ENCODE results near the gene TIGD3.
A peak's percentile ranks its signal among the peaks of the same experiment; 100 is the strongest.

Gene TIGD3

DNA sequence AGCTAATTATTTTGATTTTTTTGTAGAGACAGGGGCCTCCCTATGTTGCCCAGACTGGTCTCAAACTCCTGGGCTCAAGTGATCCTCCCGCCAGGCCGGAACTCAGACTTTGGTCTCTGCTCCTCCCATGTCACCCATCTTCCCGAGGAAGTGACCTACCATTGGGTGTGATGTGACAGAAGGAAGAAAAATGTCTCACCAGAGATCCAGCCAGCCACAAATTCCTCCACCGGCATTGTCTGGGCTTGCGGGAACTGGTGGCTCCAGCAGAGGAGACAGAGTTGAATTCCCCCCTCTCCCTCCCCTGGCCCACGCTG, 27.1 kb downstream of the TIGD3 start:
- H3K27me3 Mint-ChIP-seq, result no peaks in the 10 kb centered on the region
- no peaks in the 10 kb centered on the region for H3K9me3 Mint-ChIP-seq
- peaks cover 16% of the 10 kb centered on the region for H3K36me3 Mint-ChIP-seq (ENCODE audit: low read depth)
- intact Hi-C loops (cut with micrococcal nuclease), result loop anchor here (5.0 kb wide), 2 partner anchors 36 to 116 kb away; partner anchors contain the start of gene MALAT1
- H3K27ac Mint-ChIP-seq, result peak overlapping the region; percentile 98
- H3K4me3 Mint-ChIP-seq, result peak overlapping the region; percentile 82
- peaks cover 78% of the 10 kb centered on the region for H3K4me1 Mint-ChIP-seq (ENCODE audit: low read depth)

DNA sequence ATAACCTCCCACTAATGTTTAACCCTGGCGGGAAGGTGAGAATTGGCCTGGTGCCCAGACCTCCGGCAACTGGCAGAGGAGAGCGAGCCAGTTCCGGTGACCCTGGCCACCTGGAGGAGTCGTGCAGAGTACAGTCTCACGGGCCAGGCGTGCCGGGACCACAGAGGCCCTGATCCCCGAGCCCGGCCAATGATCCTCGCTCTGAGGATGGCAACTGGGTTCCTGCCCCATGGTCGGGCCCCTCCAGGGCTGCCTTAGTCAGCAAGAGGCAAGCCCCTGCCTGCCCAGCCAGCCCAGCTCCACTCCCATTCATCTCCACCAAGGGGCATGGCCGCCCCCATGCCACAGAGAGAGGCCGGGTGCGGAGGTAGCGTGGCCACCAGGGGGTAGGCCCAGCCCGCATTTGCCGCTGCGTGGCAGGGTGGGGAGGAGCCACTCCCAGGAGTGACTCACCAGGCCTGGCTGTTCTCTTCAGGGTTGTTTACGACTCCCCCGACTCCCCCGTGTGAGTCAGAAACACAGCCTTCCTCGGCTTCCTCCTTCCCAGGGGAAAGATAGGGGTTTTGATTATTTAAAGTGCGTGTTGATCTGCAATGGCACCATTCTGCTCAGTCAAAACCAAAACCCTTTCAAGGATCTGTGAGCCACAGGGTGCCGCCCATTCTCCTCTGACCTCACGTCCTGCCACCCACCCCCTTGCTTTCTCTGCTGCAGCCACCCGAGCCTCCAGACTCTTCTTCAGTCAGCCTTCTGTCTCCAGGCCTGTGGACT, 27.7 kb downstream of the TIGD3 start, which contains the start of gene SLC25A45:
Gene SLC25A45 (minus strand): TSS at position 614 of the 771 bp plus-strand sequence. CDS start 695 bp downstream, outside the sequence.
- Mint-ChIP-seq H3K4me1 (ENCODE audit: low read depth) (peaks cover 78% of the 10 kb centered on the region), H3K9me3 (no peaks in the 10 kb centered on the region), H3K4me3 (peak within 1 kb of the TSS; percentile 82), H3K36me3 (ENCODE audit: low read depth) (peaks cover 21% of the 10 kb centered on the region), H3K27ac (peak within 1 kb of the TSS; percentile 98), H3K27me3 (no peaks in the 10 kb centered on the region)
- intact Hi-C loops (cut with micrococcal nuclease), result loop anchor here (5.0 kb wide), 2 partner anchors 35 to 115 kb away; partner anchors contain the start of gene MALAT1

DNA sequence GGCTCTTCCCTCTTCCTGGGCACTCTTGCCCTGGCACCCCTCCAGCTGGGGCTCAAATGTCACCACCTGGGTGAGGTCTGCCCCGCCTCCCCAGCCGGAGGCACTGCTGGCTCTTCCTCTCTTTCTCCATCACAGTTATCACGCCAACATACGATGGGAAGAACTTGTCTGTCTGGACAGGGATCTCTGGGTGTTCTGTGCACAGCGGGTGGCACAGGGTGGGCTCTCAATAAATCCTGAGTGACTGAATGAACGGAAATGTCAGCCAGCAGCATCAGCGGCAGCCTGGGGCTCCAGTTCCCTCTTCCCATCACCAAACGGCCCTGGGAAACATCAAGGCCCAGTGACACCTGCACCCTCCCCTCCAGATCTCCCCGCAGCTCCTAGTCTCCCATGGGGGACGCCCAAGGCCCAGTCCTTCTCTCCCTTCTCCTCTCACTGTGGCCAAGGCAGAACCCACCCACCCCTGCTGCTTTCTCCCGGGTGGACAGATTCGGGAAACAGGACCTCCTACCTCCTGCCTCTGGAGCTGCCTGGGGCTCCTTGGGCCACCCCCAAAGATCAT, 28.3 kb downstream of the TIGD3 start:
- no peaks in the 10 kb centered on the region for H3K27me3 Mint-ChIP-seq
- no peaks in the 10 kb centered on the region for H3K9me3 Mint-ChIP-seq
- H3K4me3 Mint-ChIP-seq, result peak overlapping the region; percentile 82
- peak overlapping the region; percentile 98 for H3K27ac Mint-ChIP-seq
- H3K36me3 Mint-ChIP-seq (ENCODE audit: low read depth), result peaks cover 21% of the 10 kb centered on the region
- intact Hi-C loops (cut with micrococcal nuclease), result loop anchor here (5.0 kb wide), 2 partner anchors 34 to 114 kb away; partner anchors contain the start of gene MALAT1
- H3K4me1 Mint-ChIP-seq (ENCODE audit: low read depth), result peaks cover 78% of the 10 kb centered on the region

DNA sequence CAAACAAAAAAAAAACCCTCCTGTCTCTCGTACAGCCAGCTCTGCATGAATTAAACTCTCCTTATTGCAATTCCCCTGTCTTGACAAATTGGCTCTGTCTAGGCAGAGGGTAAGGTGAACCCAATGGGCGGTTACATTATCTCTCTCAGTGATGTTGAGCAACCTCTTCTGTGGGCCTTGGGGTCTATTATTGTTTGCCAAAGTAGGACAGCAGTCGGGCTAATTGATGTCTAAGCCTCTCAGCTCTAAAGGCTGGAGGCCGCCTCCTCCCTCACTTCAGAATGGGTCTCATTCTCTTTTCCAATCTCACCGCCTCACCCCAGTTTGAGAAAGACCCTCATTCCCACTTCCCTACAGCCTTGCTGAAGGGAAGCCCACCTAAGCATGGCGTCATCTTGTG, 29.2 kb downstream of the TIGD3 start:
- Mint-ChIP-seq H3K36me3 (ENCODE audit: low read depth) (peaks cover 28% of the 10 kb centered on the region), H3K4me3 (no peak overlapping the region), H3K4me1 (ENCODE audit: low read depth) (peaks cover 78% of the 10 kb centered on the region), H3K27ac (peak overlapping the region; percentile 98), H3K27me3 (no peaks in the 10 kb centered on the region), H3K9me3 (no peaks in the 10 kb centered on the region)
- intact Hi-C loops (cut with micrococcal nuclease), result loop anchor here (5.0 kb wide), 2 partner anchors 34 to 114 kb away; partner anchors contain the start of gene MALAT1

DNA sequence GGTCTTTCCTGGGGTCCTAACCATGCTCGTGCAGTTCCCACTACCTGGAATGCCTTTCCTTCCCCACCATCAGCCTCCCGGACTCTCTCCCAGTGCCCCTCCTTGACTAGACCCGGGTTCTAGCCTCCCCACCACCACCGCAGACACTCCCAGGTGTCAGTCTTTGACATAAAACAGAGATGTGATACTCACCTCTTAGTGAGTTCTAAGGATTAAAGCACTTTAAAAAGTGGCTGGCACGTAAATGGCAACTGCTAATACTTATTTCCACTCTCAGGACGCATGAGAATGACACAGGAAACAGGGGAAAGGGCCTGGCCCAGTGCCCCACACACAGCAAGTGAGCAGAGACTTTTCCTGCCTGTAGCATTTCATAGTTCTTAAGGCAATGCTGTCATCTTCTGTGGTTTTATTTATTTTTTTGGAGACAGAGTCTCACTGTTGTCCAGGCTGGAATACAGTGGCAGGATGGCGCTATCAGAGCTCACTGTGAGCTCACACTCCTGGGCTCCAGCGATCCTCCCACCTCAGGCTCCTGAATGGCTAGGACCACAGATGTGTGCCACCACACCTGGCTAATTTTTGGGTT, 29.8 kb downstream of the TIGD3 start:
- Mint-ChIP-seq H3K4me3 (no peak overlapping the region), H3K27me3 (no peaks in the 10 kb centered on the region), H3K9me3 (no peaks in the 10 kb centered on the region), H3K27ac (peak overlapping the region; percentile 98), H3K36me3 (ENCODE audit: low read depth) (peaks cover 34% of the 10 kb centered on the region), H3K4me1 (ENCODE audit: low read depth) (peaks cover 78% of the 10 kb centered on the region)
- intact Hi-C loops (cut with micrococcal nuclease), result loop anchor here (5.0 kb wide), 2 partner anchors 33 to 113 kb away; partner anchors contain the start of gene MALAT1

DNA sequence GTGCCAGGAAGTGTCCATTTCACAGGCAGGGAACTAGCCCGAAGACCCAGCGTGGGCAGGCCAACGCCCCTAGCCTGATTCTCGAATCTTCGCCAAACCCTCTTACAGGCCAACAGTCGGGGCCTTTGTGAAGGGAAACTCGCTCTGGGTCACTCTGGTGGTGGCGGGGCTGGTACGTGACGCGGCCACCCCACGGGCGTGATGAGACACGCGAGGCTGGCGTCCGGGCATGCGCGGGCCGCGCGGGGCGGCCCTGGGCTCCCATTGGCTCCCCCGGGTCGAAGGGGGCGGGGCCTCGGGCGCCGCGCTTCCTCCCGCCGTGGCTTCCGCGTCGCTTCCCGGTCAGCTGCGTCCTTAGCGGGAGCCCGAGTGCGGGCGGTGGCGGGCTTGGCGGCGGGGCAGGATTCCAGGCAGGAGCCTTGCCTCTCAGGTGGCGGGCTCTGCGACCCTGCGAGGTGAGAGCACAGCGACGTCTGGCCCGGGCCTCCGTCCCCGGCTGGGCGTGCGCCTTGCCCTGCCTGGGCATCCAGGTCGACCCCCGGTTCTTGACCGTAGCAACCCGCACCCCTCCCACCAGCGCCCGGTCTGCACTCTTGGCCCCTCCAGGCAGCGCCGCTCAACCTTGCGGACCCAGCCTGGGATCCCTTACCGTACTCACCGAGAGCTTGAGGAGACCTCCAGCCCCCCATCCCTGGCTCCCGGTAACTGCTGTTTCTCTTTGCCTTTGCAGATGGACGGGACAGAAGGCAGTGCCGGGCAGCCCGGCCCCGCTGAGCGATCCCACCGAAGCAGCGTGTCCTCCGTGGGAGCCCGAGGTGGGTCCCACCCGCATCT, 32.0 kb downstream of the TIGD3 start, which contains the start of gene FRMD8:
Gene FRMD8 (plus strand): TSS at position 331 of the 834 bp plus-strand sequence. CDS start 400 bp downstream, at position 731.
- Mint-ChIP-seq H3K4me3 (peak within 1 kb of the TSS; percentile 94), H3K27me3 (no peaks in the 10 kb centered on the region), H3K27ac (peak within 1 kb of the TSS; percentile 98), H3K36me3 (ENCODE audit: low read depth) (peaks cover 42% of the 10 kb centered on the region), H3K4me1 (ENCODE audit: low read depth) (peaks cover 81% of the 10 kb centered on the region), H3K9me3 (no peaks in the 10 kb centered on the region)
- intact Hi-C loops (cut with micrococcal nuclease), result loop anchor here (1.0 kb wide), 1 partner anchor 8 kb away; no protein-coding TSS in a partner anchor

DNA sequence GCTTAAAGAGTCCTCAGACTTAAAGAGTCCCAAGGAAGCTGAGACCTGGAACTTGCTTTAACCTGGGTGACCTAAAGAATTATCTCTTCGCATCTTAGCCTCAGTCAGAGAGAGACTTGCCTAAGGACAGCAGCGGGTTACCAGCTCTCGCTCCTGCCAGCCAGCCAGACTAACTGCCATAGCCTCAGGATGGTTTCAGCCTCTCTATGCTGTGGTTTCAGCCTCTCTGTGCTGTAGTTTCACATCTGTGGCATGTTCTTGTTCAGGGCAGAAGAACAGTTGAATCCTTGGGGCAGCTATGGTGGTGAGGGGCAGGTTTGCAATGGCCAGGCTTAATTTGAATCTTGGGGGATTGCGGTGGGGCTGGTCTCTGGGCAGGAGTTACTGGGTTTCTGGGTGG, 34.2 kb downstream of the TIGD3 start:
- intact Hi-C loops (cut with micrococcal nuclease), result no loop called here
- H3K36me3 Mint-ChIP-seq (ENCODE audit: low read depth), result peaks cover 64% of the 10 kb centered on the region
- H3K4me1 Mint-ChIP-seq (ENCODE audit: low read depth), result peaks cover 81% of the 10 kb centered on the region
- H3K9me3 Mint-ChIP-seq, result no peaks in the 10 kb centered on the region
- H3K4me3 Mint-ChIP-seq, result peak overlapping the region; percentile 38
- H3K27ac Mint-ChIP-seq, result peak overlapping the region; percentile 98
- no peaks in the 10 kb centered on the region for H3K27me3 Mint-ChIP-seq

DNA sequence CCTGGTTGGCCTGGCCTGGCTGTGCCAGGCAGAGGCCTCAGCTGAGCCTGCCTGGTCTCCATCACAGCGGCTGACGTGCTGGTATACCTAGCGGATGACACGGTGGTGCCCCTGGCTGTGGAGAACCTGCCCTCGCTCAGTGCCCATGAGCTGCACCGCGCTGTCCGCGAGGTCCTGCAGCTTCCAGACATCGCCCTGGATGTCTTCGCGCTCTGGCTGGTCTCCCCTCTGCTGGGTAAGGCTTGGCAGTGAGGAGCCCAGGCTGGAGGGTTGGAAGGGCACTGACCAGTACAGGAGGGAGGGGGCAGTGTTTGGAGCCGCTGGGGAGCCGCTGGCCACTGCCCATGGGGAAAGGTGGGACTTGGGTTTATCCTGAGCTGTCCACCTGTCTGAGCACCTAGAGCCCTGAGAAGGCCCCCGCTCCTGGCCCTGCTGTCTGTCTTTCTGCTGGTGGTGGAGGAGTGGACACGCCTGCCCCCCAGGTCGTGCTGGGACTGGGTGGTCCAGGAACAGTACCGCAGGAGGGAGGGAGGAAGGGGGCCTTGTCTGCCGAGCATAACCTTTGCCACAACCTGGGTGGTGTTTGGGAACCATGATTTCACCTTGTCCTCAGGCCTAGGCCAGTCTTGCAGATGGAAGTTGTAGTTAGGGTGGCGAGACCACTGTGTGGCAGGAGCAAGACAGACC, 34.9 kb downstream of the TIGD3 start:
- intact Hi-C loops (cut with micrococcal nuclease), result no loop called here
- Mint-ChIP-seq H3K27me3 (no peaks in the 10 kb centered on the region), H3K27ac (peak overlapping the region; percentile 98), H3K36me3 (ENCODE audit: low read depth) (peaks cover 71% of the 10 kb centered on the region), H3K4me3 (no peak overlapping the region), H3K4me1 (ENCODE audit: low read depth) (peaks cover 74% of the 10 kb centered on the region), H3K9me3 (no peaks in the 10 kb centered on the region)

DNA sequence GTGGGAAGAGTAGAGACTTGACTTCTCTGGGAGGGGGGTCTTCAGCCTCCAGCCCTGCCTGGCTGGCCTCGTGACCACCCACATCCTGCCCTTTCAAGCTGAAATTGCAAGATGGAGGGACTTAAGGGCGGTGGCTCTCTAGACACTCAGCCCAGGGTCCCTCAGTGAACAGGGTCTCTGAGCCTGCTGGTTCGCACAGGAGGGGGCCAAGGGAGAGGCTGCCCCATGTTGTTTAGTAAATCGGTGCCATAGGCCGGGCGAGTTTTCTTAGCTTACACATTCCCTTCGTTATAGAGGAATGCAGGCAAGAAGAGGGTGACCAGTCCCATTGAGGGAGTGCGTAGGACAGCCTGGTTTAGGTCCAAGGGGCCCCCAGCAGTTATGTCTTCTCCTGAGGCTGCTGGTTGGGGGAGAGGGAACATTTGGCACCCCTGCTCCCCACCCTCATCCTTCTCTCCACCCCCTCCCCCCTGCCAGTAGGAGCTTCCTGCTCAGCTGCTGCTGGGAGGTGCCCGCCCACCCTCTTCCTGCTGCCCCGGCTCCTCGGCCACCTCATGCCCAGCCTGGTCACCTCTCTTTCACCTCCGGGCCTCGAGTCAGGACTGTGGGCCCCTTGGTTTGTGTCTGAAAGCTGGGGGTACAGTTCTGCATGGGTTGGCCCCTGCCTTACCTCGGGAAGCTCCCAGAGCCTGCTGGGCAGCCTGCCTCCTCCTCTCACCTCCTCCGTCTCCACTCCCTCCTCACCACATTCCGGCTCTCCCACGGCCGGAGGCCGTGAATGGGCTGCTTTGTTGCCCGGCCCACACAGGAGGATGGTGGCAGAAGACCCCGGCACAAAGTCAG, 35.8 kb downstream of the TIGD3 start:
- H3K36me3 Mint-ChIP-seq (ENCODE audit: low read depth), result peaks cover 80% of the 10 kb centered on the region
- no peaks in the 10 kb centered on the region for H3K27me3 Mint-ChIP-seq
- peaks cover 65% of the 10 kb centered on the region for H3K4me1 Mint-ChIP-seq (ENCODE audit: low read depth)
- H3K27ac Mint-ChIP-seq, result peak overlapping the region; percentile 55
- H3K9me3 Mint-ChIP-seq, result no peaks in the 10 kb centered on the region
- intact Hi-C loops (cut with micrococcal nuclease), result no loop called here
- peak overlapping the region; percentile 45 for H3K4me3 Mint-ChIP-seq

DNA sequence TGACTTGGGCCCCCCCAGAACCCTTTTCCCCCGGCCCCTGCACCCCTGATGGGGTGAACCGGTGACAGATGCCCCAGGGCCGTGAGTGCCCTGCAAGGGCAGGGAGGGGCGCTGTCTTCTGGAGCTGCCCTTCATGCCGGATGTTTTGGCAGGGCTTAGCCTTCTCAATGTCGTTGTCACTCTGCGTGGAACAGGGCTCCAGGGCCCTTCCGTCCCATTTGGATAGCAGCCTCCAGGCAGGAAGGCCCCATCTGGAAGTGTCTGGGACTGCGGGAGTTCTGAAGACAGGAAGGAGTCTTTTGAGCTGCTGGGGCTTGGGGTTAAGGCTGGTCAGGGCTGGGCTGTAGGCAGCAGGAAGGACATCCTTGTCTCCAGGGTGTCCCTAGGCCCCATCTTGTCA, 36.4 kb downstream of the TIGD3 start:
- H3K4me3 Mint-ChIP-seq, result no peak overlapping the region
- H3K27me3 Mint-ChIP-seq, result no peaks in the 10 kb centered on the region
- H3K4me1 Mint-ChIP-seq (ENCODE audit: low read depth), result peaks cover 60% of the 10 kb centered on the region
- intact Hi-C loops (cut with micrococcal nuclease), result no loop called here
- peaks cover 87% of the 10 kb centered on the region for H3K36me3 Mint-ChIP-seq (ENCODE audit: low read depth)
- H3K9me3 Mint-ChIP-seq, result no peaks in the 10 kb centered on the region
- peak overlapping the region; percentile 47 for H3K27ac Mint-ChIP-seq

DNA sequence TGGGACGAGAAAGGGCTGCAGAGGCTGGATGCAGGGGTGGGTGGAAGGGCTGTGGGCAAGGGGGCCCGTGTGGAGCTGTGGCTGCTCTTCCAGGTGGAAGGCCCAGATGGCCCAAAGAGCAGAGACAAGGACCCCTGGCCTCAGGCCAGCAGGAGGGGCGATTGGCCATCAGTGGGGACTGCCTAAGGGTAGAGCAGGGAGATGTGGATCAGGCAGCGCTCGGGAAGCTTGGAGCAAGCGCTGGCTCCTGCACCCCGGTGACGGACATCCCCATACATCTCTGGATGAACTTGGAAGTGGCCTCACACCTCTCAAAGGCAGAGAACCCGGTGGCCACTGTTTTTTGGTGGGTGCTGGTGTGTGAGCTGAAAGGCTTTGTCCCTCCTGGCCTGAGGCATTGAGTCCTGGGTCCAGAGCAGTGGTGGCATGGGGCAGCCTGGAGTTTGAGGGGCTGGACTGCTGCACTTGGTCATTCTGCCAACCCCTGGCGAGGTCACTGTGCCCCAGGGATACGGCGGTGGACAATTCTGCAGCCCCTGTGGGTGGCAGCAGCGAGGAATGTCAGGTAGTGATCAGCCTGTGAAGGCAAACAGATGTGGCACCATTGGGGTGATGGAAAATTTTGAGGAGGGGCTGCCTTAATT, 37.8 kb downstream of the TIGD3 start:
- Mint-ChIP-seq H3K27ac (no peak overlapping the region), H3K4me1 (ENCODE audit: low read depth) (peaks cover 52% of the 10 kb centered on the region), H3K36me3 (ENCODE audit: low read depth) (peaks cover 92% of the 10 kb centered on the region), H3K9me3 (no peaks in the 10 kb centered on the region), H3K4me3 (no peak overlapping the region), H3K27me3 (no peaks in the 10 kb centered on the region)
- intact Hi-C loops (cut with micrococcal nuclease), result no loop called here

DNA sequence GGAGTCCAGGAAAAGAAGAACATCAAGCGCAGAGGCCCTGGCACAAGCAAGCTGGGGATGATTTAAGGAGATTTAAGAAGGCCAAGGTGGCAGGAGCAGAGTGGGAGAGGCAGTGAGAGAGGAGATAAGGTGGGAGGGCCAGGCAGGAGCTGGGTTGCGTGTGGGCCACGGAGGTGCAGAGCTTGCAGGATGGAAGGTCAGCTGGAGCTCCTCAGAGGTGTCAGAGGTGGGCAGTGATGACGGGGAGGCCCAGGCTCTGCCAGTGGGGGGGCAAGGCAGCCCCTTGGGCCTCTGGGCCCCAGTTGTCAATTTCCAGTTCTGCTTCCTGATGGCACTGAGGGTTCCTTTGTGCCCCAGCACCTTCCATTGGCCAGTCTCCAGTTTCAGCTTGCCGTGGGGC, 38.3 kb downstream of the TIGD3 start:
- peaks cover 98% of the 10 kb centered on the region for H3K36me3 Mint-ChIP-seq (ENCODE audit: low read depth)
- no peaks in the 10 kb centered on the region for H3K9me3 Mint-ChIP-seq
- H3K4me1 Mint-ChIP-seq (ENCODE audit: low read depth), result peaks cover 46% of the 10 kb centered on the region
- intact Hi-C loops (cut with micrococcal nuclease), result no loop called here
- no peak overlapping the region for H3K27ac Mint-ChIP-seq
- no peak overlapping the region for H3K4me3 Mint-ChIP-seq
- H3K27me3 Mint-ChIP-seq, result no peaks in the 10 kb centered on the region

Data from dendritic cell treated with granulocyte-macrophage colony-stimulating factor and Interleukin-4, amounts not matched to agents 40 ng/mL and 50 ng/mL, for 4 days (primary cell).